ENCODE data around the gene ABCC9. TPM values are rescaled to one million over a fixed set of nuclear protein-coding genes. Genes with fewer than 3 reads are reported as not detected.
A peak's percentile ranks its signal among the peaks of the same experiment; 100 is the strongest.

ABCC9 gene
- total RNA-seq (2021) (0.07 and 0.08 TPM in 2 replicates), Bru-seq, nascent RNA (percentile 6 among the genes with signal in this experiment), BruChase-seq, experiment 1, labeled RNA remaining after a 2-hour chase (percentile 4 among the genes with signal in this experiment), BruChase-seq, experiment 2, labeled RNA remaining after a 6-hour chase (percentile 5 among the genes with signal in this experiment)
- long read RNA-seq, partial matches to known transcripts = 0 of 3 reads
- long read RNA-seq, other reads (novel, unspliced or antisense) = 3 of 3 reads

- H3K9me3 ChIP-seq (ENCODE audit: insufficient read depth, low read depth) = no peaks in the 10 kb centered on the region
- no peaks in the 10 kb centered on the region for H3K79me2 ChIP-seq (ENCODE audit: low read depth)
- H3F3A ChIP-seq (ENCODE audit: insufficient read depth, low read depth) = no peaks in the 10 kb centered on the region
- H3K4me2 ChIP-seq = no peak within 1 kb of the TSS
- ChIA-PET POLR2A (ENCODE audit: unreplicated experiment) (no interaction called here), CTCF (no interaction called here)
- H3K36me3 ChIP-seq (ENCODE audit: low read depth) = no peaks in the 10 kb centered on the region
- no peak for DNase-seq
- H3K27me3 ChIP-seq (ENCODE audit: insufficient read depth, low read depth) = no peaks in the 10 kb centered on the region
- no peak within 1 kb of the TSS for H3K27ac ChIP-seq
- no TSS peak for BruUV-seq (replicated peaks)
- H3K4me3 ChIP-seq = no peak within 1 kb of the TSS
- H3K4me1 ChIP-seq (replicated peaks; ENCODE audit: insufficient read depth) = no peaks in the 10 kb centered on the region
- no peak within 1 kb of the TSS for H2AFZ ChIP-seq
- TF ChIP-seq EZH2 (IDR thresholded peaks at IDR 0.05; ENCODE audit: low read depth) (no peak), CTCF (conservative IDR thresholded peaks at IDR 0.05) (no peak)
- H4K20me1 ChIP-seq (ENCODE audit: insufficient read depth) = no peaks in the 10 kb centered on the region
- intact Hi-C loops (cut with micrococcal nuclease; ENCODE audit: unreplicated experiment) = no loop called here
- no peaks in the 10 kb centered on the region for H3K9me2 ChIP-seq (ENCODE audit: insufficient read depth)
Observed at GRCh38 chr12:21940549-21941505, at the start of gene ABCC9. TSS of gene ABCC9 (minus strand) at chr12:21941426. CDS start at chr12:21936674, 4,752 bp downstream.

- Histone ChIP-seq H3F3A (ENCODE audit: insufficient read depth, low read depth) (no peaks in the 10 kb centered on the region), H3K4me2 (no peak overlapping the region), H3K27me3 (ENCODE audit: insufficient read depth, low read depth) (no peaks in the 10 kb centered on the region), H3K4me1 (replicated peaks; ENCODE audit: insufficient read depth) (no peaks in the 10 kb centered on the region), H4K20me1 (ENCODE audit: insufficient read depth) (no peaks in the 10 kb centered on the region), H3K9me3 (ENCODE audit: insufficient read depth, low read depth) (no peaks in the 10 kb centered on the region), H3K4me3 (no peak overlapping the region), H2AFZ (no peak overlapping the region), H3K36me3 (ENCODE audit: low read depth) (no peaks in the 10 kb centered on the region), H3K27ac (no peak overlapping the region), H3K9me2 (ENCODE audit: insufficient read depth) (no peaks in the 10 kb centered on the region), H3K79me2 (ENCODE audit: low read depth) (no peaks in the 10 kb centered on the region)
- DNase-seq = no peak
- ChIA-PET POLR2A (ENCODE audit: unreplicated experiment) (interaction anchor here (0.6 to 0.7 kb wide), 2 partner anchors 75 to 292 kb away, joined by 7 to 10 read pairs; no protein-coding TSS in a partner anchor), CTCF (interaction anchor here (0.9 to 1.0 kb wide), 2 partner anchors 29 to 292 kb away, joined by 4 to 23 read pairs; no protein-coding TSS in a partner anchor)
- TF ChIP-seq CTCF (conservative IDR thresholded peaks at IDR 0.05) = peak; percentile 68
- no peak for TF ChIP-seq EZH2 (IDR thresholded peaks at IDR 0.05; ENCODE audit: low read depth)
- intact Hi-C loops (cut with micrococcal nuclease; ENCODE audit: unreplicated experiment) = loop anchor here (5.0 kb wide), 1 partner anchor 293 kb away; no protein-coding TSS in a partner anchor
- BruUV-seq (replicated peaks) = no TSS peak
Observed at GRCh38 chr12:21989819-21990412, 48.7 kb upstream of the ABCC9 start.

GRCh38 chr12:21988619-21989018 lies 47.4 kb upstream of the ABCC9 start:
- Histone ChIP-seq H2AFZ (no peak overlapping the region), H3K27ac (no peak overlapping the region), H3F3A (ENCODE audit: insufficient read depth, low read depth) (no peaks in the 10 kb centered on the region), H3K27me3 (ENCODE audit: insufficient read depth, low read depth) (no peaks in the 10 kb centered on the region), H3K4me3 (no peak overlapping the region), H3K4me2 (no peak overlapping the region), H3K36me3 (ENCODE audit: low read depth) (no peaks in the 10 kb centered on the region), H3K4me1 (replicated peaks; ENCODE audit: insufficient read depth) (no peaks in the 10 kb centered on the region), H4K20me1 (ENCODE audit: insufficient read depth) (no peaks in the 10 kb centered on the region), H3K9me3 (ENCODE audit: insufficient read depth, low read depth) (no peaks in the 10 kb centered on the region), H3K79me2 (ENCODE audit: low read depth) (no peaks in the 10 kb centered on the region), H3K9me2 (ENCODE audit: insufficient read depth) (no peaks in the 10 kb centered on the region)
- intact Hi-C loops (cut with micrococcal nuclease; ENCODE audit: unreplicated experiment) = loop anchor here (5.0 kb wide), 1 partner anchor 291 kb away; no protein-coding TSS in a partner anchor
- TF ChIP-seq CTCF (conservative IDR thresholded peaks at IDR 0.05) = no peak
- no peak for TF ChIP-seq EZH2 (IDR thresholded peaks at IDR 0.05; ENCODE audit: low read depth)
- ChIA-PET CTCF (interaction anchor here (0.6 kb wide), 1 partner anchor 8 kb away, joined by 3 read pairs; no protein-coding TSS in a partner anchor), POLR2A (ENCODE audit: unreplicated experiment) (no interaction called here)
- no TSS peak for BruUV-seq (replicated peaks)
- DNase-seq = no peak
